Measurements from ENCODE around the gene SH3BP5L. TPM values are rescaled to one million over a fixed set of nuclear protein-coding genes. Genes with fewer than 3 reads are reported as not detected.

SH3BP5L gene
- total RNA-seq, 1 donor from 2014 or later, result 17.1 TPM

Other genes with a start within 250 kb of the SH3BP5L start
- 0.13 TPM in 1 of 2 replicates, not detected in the other for gene OR2T10, start 228.2 kb downstream of the SH3BP5L start, total RNA-seq
- not detected in 2 replicates for gene OR2T11, start 190.8 kb downstream of the SH3BP5L start, total RNA-seq
- gene OR2T35, start 180.6 kb downstream of the SH3BP5L start, total RNA-seq, result not detected in 2 replicates
- gene OR2T27, start 170.4 kb downstream of the SH3BP5L start, total RNA-seq, result not detected in 2 replicates
- gene OR14I1, start 123.1 kb downstream of the SH3BP5L start, total RNA-seq, result not detected in 2 replicates
- gene LYPD8, start 70.2 kb downstream of the SH3BP5L start, total RNA-seq, result not detected in 2 replicates
- gene ZNF672, start 12.3 kb upstream of the SH3BP5L start, total RNA-seq, result 15.3 and 18.8 TPM in 2 replicates
- gene ZNF692, start 33.2 kb upstream of the SH3BP5L start, total RNA-seq, result 19.7 and 22.7 TPM in 2 replicates
- 5.9 and 7.4 TPM in 2 replicates for gene PGBD2, start 80.3 kb upstream of the SH3BP5L start, total RNA-seq